Esophagus muscularis mucosa (tissue), 3 donors: ENCODE data around the gene NDUFAF2.

ENCODE experiments used
- EP300 ChIP-seq: sonication (generic); formaldehyde crosslinking; IDR thresholded peaks from one replicate; pipeline ENCODE4 v1.6.1; 2017; ENCODE audit warnings: antibody characterized with exemption
- TF ChIP-seq, protein P1 (sequence below), 3 experiments: fragments of 200-600 bp in 2 of 3; fragments of 450-650 bp in 1 of 3; sonication (generic) in 2 of 3; IDR thresholded peaks; one replicate each; pipeline ENCODE4 v1.5.1; 2017 to 2019; ENCODE audit warnings: antibody characterized with exemption in 3 of 3, mild to moderate bottlenecking in 2 of 3, moderate library complexity in 1 of 3

DNA sequence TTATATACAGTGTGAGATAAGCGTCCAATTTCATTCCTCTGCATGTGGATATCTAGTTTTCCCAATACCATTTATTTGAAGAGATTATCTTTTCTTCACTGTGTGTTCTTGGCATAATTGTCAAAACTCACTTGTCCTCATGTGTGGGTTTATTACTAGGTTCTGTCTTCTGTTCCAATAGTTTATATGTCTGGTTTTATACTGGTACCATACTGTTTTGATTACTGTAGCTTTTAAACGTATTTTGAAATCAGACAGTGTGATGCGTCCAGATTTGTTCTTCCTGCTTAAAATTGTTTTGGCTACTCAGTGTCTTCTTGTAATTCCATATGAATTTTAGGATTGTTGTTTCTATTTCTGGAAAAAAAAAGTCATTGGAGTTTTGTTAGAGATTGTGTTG, 10.2 kb downstream of the NDUFAF2 start:
- TF ChIP-seq, protein P1, sequence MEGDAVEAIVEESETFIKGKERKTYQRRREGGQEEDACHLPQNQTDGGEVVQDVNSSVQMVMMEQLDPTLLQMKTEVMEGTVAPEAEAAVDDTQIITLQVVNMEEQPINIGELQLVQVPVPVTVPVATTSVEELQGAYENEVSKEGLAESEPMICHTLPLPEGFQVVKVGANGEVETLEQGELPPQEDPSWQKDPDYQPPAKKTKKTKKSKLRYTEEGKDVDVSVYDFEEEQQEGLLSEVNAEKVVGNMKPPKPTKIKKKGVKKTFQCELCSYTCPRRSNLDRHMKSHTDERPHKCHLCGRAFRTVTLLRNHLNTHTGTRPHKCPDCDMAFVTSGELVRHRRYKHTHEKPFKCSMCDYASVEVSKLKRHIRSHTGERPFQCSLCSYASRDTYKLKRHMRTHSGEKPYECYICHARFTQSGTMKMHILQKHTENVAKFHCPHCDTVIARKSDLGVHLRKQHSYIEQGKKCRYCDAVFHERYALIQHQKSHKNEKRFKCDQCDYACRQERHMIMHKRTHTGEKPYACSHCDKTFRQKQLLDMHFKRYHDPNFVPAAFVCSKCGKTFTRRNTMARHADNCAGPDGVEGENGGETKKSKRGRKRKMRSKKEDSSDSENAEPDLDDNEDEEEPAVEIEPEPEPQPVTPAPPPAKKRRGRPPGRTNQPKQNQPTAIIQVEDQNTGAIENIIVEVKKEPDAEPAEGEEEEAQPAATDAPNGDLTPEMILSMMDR (IDR thresholded peaks at IDR 0.05), result no peak
- TF ChIP-seq EP300, result no peak
